ENCODE results near the gene NRN1L.

Gene NRN1L

GRCh38 chr16:67892899-67893742 is 8.4 kb downstream of the NRN1L start, which contains the start of gene PSKH1:
TSS of gene PSKH1 (plus strand) at chr16:67893254. CDS start at chr16:67908750, 15,496 bp downstream.
- Histone ChIP-seq H3K4me3 (ENCODE audit: severe bottlenecking) (peak within 1 kb of the TSS; percentile 96), H3K9me3 (ENCODE audit: severe bottlenecking) (no peaks in the 10 kb centered on the region), H3K27me3 (ENCODE audit: insufficient read depth, poor library complexity, severe bottlenecking) (no peaks in the 10 kb centered on the region), H3K36me3 (ENCODE audit: low read depth) (no peaks in the 10 kb centered on the region), H3K27ac (ENCODE audit: poor library complexity, severe bottlenecking) (peak within 1 kb of the TSS; percentile 42), H3K4me1 (ENCODE audit: insufficient read depth, poor library complexity, severe bottlenecking) (peaks cover 12% of the 10 kb centered on the region)
- peak; percentile 97 for DNase-seq (ENCODE audit: low spot score)
- TF ChIP-seq CTCF (IDR thresholded peaks at IDR 0.05; ENCODE audit: poor library complexity, severe bottlenecking): no peak
- peak; percentile 95 for ATAC-seq (ENCODE audit: low read depth)

GRCh38 chr16:67893743-67894399 is 9.2 kb downstream of the NRN1L start:
- ATAC-seq (ENCODE audit: low read depth) (peak; percentile 13; the same call in 2 of the 3 replicates), DNase-seq (ENCODE audit: low spot score) (no peak)
- Histone ChIP-seq H3K4me3 (ENCODE audit: severe bottlenecking) (peak overlapping the region; percentile 96), H3K4me1 (ENCODE audit: insufficient read depth, poor library complexity, severe bottlenecking) (peaks cover 12% of the 10 kb centered on the region), H3K36me3 (ENCODE audit: low read depth) (no peaks in the 10 kb centered on the region), H3K27ac (ENCODE audit: poor library complexity, severe bottlenecking) (peak overlapping the region; percentile 42), H3K27me3 (ENCODE audit: insufficient read depth, poor library complexity, severe bottlenecking) (no peaks in the 10 kb centered on the region), H3K9me3 (ENCODE audit: severe bottlenecking) (no peaks in the 10 kb centered on the region)
- no peak for TF ChIP-seq CTCF (IDR thresholded peaks at IDR 0.05; ENCODE audit: poor library complexity, severe bottlenecking)

- Histone ChIP-seq H3K27me3 (ENCODE audit: insufficient read depth, poor library complexity, severe bottlenecking) (no peaks in the 10 kb centered on the region), H3K27ac (ENCODE audit: poor library complexity, severe bottlenecking) (no peak overlapping the region), H3K4me1 (ENCODE audit: insufficient read depth, poor library complexity, severe bottlenecking) (peaks cover 10% of the 10 kb centered on the region), H3K4me3 (ENCODE audit: severe bottlenecking) (no peak overlapping the region), H3K36me3 (ENCODE audit: low read depth) (no peaks in the 10 kb centered on the region; the same call in 1 of the 2 replicates), H3K9me3 (ENCODE audit: severe bottlenecking) (peaks cover 4% of the 10 kb centered on the region)
- TF ChIP-seq CTCF (IDR thresholded peaks at IDR 0.05; ENCODE audit: poor library complexity, severe bottlenecking): no peak
- DNase-seq (ENCODE audit: low spot score) (no peak), ATAC-seq (ENCODE audit: low read depth) (no peak)
Observed at GRCh38 chr16:67897231-67897630, 12.5 kb downstream of the NRN1L start.

GRCh38 chr16:67901734-67902133 is 17.0 kb downstream of the NRN1L start:
- H3K36me3 ChIP-seq (ENCODE audit: low read depth): peaks cover 4% of the 10 kb centered on the region; the same call in 1 of the 2 replicates
- no peaks in the 10 kb centered on the region for H3K27me3 ChIP-seq (ENCODE audit: insufficient read depth, poor library complexity, severe bottlenecking)
- no peak overlapping the region for H3K4me3 ChIP-seq (ENCODE audit: severe bottlenecking)
- no peak for ATAC-seq (ENCODE audit: low read depth)
- TF ChIP-seq CTCF (IDR thresholded peaks at IDR 0.05; ENCODE audit: poor library complexity, severe bottlenecking): no peak
- peaks cover 4% of the 10 kb centered on the region for H3K9me3 ChIP-seq (ENCODE audit: severe bottlenecking)
- no peaks in the 10 kb centered on the region for H3K4me1 ChIP-seq (ENCODE audit: insufficient read depth, poor library complexity, severe bottlenecking)
- no peak overlapping the region for H3K27ac ChIP-seq (ENCODE audit: poor library complexity, severe bottlenecking)
- no peak for DNase-seq (ENCODE audit: low spot score)
